ACC112 (cell line): Measurements from ENCODE around the gene GPSM1.
"Not testable (repeated sequence)": the region's sequence is repeated elsewhere in the genome, so short reads cannot be mapped to it uniquely, and the experiment has no call there.

Source experiments
- H2AFZ ChIP-seq: fragments of 200-600 bp; sonication (generic); one replicate; pipeline ENCODE4 v1.6.0; 2017; ENCODE audit warnings: antibody characterized with exemption, low read length; ENCODE audit not compliant: unreplicated experiment
- H3K27ac ChIP-seq: fragments of 200-600 bp; sonication (generic); 2 replicates; pipeline ENCODE4 v1.5.1; 2014; ENCODE audit warnings: low read depth, mild to moderate bottlenecking, antibody characterized with exemption, low read length, moderate library complexity
- H3K27me3 ChIP-seq: fragments of 200-600 bp; sonication (generic); 2 replicates; pipeline ENCODE4 v1.6.1; 2014; ENCODE audit warnings: mild to moderate bottlenecking, antibody characterized with exemption, low read length, moderate library complexity, mixed read lengths; ENCODE audit not compliant: insufficient read depth
- H3K36me3 ChIP-seq: fragments of 200-600 bp; sonication (generic); 2 replicates; pipeline ENCODE4 v1.6.1; 2016; ENCODE audit warnings: mild to moderate bottlenecking, antibody characterized with exemption, low read length, moderate library complexity, mixed read lengths; ENCODE audit not compliant: insufficient read depth
- H3K4me1 ChIP-seq: fragments of 200-600 bp; sonication (generic); one replicate; pipeline ENCODE4 v1.6.1; 2016; ENCODE audit warnings: low read length, mixed read lengths; ENCODE audit not compliant: insufficient read depth, unreplicated experiment, control insufficient read depth
- H3K4me3 ChIP-seq: fragments of 200-600 bp; sonication (generic); 2 replicates; pipeline ENCODE4 v1.5.1; 2014; ENCODE audit warnings: mild to moderate bottlenecking, low read depth, low read length
- H3K79me2 ChIP-seq: fragments of 200-600 bp; sonication (generic); one replicate; pipeline ENCODE4 v1.6.0; 2016; ENCODE audit warnings: low read length; ENCODE audit not compliant: control insufficient read depth, unreplicated experiment, insufficient read depth

Gene GPSM1

GRCh38 chr9:136319955-136320354 lies 7.4 kb upstream of the GPSM1 start:
- not testable (repeated sequence) for H3K4me3 ChIP-seq, H3K27me3 ChIP-seq, H3K4me1 ChIP-seq, H2AFZ ChIP-seq, H3K27ac ChIP-seq, H3K79me2 ChIP-seq, H3K36me3 ChIP-seq

GRCh38 chr9:136320972-136321371 lies 6.4 kb upstream of the GPSM1 start:
- not testable (repeated sequence) for H3K4me1 ChIP-seq, H3K36me3 ChIP-seq, H3K27ac ChIP-seq, H3K4me3 ChIP-seq, H3K27me3 ChIP-seq, H2AFZ ChIP-seq, H3K79me2 ChIP-seq

- H3K36me3 ChIP-seq, result no peaks in the 10 kb centered on the region
- H3K4me3 ChIP-seq, result no peak overlapping the region
- no peak overlapping the region for H3K27ac ChIP-seq
- H3K4me1 ChIP-seq, result peaks cover 9% of the 10 kb centered on the region
- H3K79me2 ChIP-seq, result no peaks in the 10 kb centered on the region
- H2AFZ ChIP-seq, result no peak overlapping the region
- H3K27me3 ChIP-seq, result no peaks in the 10 kb centered on the region
These were observed 5.8 kb upstream of the GPSM1 start for GRCh38 chr9:136321561-136321960.

GRCh38 chr9:136322756-136323330 lies 4.5 kb upstream of the GPSM1 start:
- no peaks in the 10 kb centered on the region for H3K36me3 ChIP-seq
- H2AFZ ChIP-seq, result no peak overlapping the region
- H3K4me1 ChIP-seq, result peaks cover 15% of the 10 kb centered on the region
- H3K27me3 ChIP-seq, result no peaks in the 10 kb centered on the region
- no peak overlapping the region for H3K27ac ChIP-seq
- peaks cover under 1% of the 10 kb centered on the region for H3K79me2 ChIP-seq
- H3K4me3 ChIP-seq, result no peak overlapping the region

GRCh38 chr9:136323371-136323789 lies 4.0 kb upstream of the GPSM1 start:
- Histone ChIP-seq H3K4me3 (no peak overlapping the region), H3K27me3 (no peaks in the 10 kb centered on the region), H3K27ac (no peak overlapping the region), H3K36me3 (no peaks in the 10 kb centered on the region), H3K4me1 (peaks cover 15% of the 10 kb centered on the region), H3K79me2 (peaks cover 6% of the 10 kb centered on the region), H2AFZ (no peak overlapping the region)

GRCh38 chr9:136324501-136325300 lies 2.6 kb upstream of the GPSM1 start:
- Histone ChIP-seq H2AFZ (no peak overlapping the region), H3K4me3 (no peak overlapping the region), H3K4me1 (peaks cover 27% of the 10 kb centered on the region), H3K27ac (no peak overlapping the region), H3K79me2 (peaks cover 19% of the 10 kb centered on the region), H3K27me3 (no peaks in the 10 kb centered on the region), H3K36me3 (no peaks in the 10 kb centered on the region)

GRCh38 chr9:136325358-136325757 lies 2.0 kb upstream of the GPSM1 start:
- H3K36me3 ChIP-seq, result no peaks in the 10 kb centered on the region
- no peak overlapping the region for H3K4me3 ChIP-seq
- H3K27me3 ChIP-seq, result no peaks in the 10 kb centered on the region
- no peak overlapping the region for H3K27ac ChIP-seq
- H2AFZ ChIP-seq, result no peak overlapping the region
- H3K4me1 ChIP-seq, result peaks cover 27% of the 10 kb centered on the region
- H3K79me2 ChIP-seq, result peaks cover 26% of the 10 kb centered on the region

GRCh38 chr9:136326061-136326760 lies 1.1 kb upstream of the GPSM1 start:
- Histone ChIP-seq H3K36me3 (no peaks in the 10 kb centered on the region), H2AFZ (peak overlapping the region; percentile 75), H3K4me3 (peak overlapping the region; percentile 97), H3K79me2 (peaks cover 34% of the 10 kb centered on the region), H3K4me1 (peaks cover 27% of the 10 kb centered on the region), H3K27me3 (no peaks in the 10 kb centered on the region), H3K27ac (peak overlapping the region; percentile 45)

- Histone ChIP-seq H3K27me3 (no peaks in the 10 kb centered on the region), H3K4me3 (peak overlapping the region; percentile 97), H3K36me3 (no peaks in the 10 kb centered on the region), H2AFZ (no peak overlapping the region), H3K4me1 (peaks cover 27% of the 10 kb centered on the region), H3K27ac (peak overlapping the region; percentile 45), H3K79me2 (peaks cover 39% of the 10 kb centered on the region)
These were observed 507 bp upstream of the GPSM1 start for GRCh38 chr9:136326761-136327303.

- H3K4me3 ChIP-seq, result peak overlapping the region; percentile 97
- H3K27ac ChIP-seq, result 0 out of 2 replicates have a peak overlapping the region, but pooled peaks have one; percentile 1
- H3K36me3 ChIP-seq, result no peaks in the 10 kb centered on the region
- H2AFZ ChIP-seq, result no peak overlapping the region
- H3K79me2 ChIP-seq, result peaks cover 46% of the 10 kb centered on the region
- no peaks in the 10 kb centered on the region for H3K27me3 ChIP-seq
- H3K4me1 ChIP-seq, result peaks cover 27% of the 10 kb centered on the region
These were observed 777 bp downstream of the GPSM1 start for GRCh38 chr9:136328011-136328621.
